Right atrium auricular region (tissue), 2 donors: ENCODE data around the gene CLCN2. TPM values are rescaled to one million over a fixed set of nuclear protein-coding genes. Genes with fewer than 3 reads are reported as not detected.

ENCODE experiments used
- DNase-seq: peaks from one replicate; pipeline ENCODE4 v3.0.0-alpha.2; 2019; ENCODE audit warnings: low spot score
- H3K27ac ChIP-seq, 2 donors: fragments of 200-600 bp; sonication (generic); 1 replicate in 1 of 2; 2 replicates in 1 of 2; pipeline ENCODE4 v1.5.1; 2016 to 2019
- H3K27me3 ChIP-seq, 2 donors: fragments of 200-600 bp; sonication (generic); one replicate each; pipeline versions ENCODE4 v1.5.1 to v1.6.0; 2017 to 2019
- H3K36me3 ChIP-seq: fragments of 200-600 bp; sonication (generic); one replicate; pipeline ENCODE4 v1.5.1; 2016
- H3K4me1 ChIP-seq, 2 donors: fragments of 200-600 bp; sonication (generic); one replicate each; pipeline versions ENCODE4 v1.5.1 to v1.6.0; 2017 to 2019
- H3K4me3 ChIP-seq, 2 donors: fragments of 200-600 bp; sonication (generic); 1 replicate in 1 of 2; 2 replicates in 1 of 2; pipeline ENCODE4 v1.5.1; 2017 to 2019; ENCODE audit warnings: mild to moderate bottlenecking in 1 of 2, moderate library complexity in 1 of 2
- H3K9me3 ChIP-seq, 2 donors: fragments of 200-600 bp; sonication (generic); one replicate each; pipeline ENCODE4 v1.5.1; 2019
- CTCF ChIP-seq, 2 donors: fragments of 200-600 bp; sonication (generic); IDR thresholded peaks; one replicate each; pipeline ENCODE4 v1.5.1; 2019; ENCODE audit warnings: antibody characterized with exemption in 2 of 2
- total RNA-seq, 2 donors: library from RNA; depleted of rRNA; stranded (reverse); fragments of >200 nt; gene quantifications; one replicate each; pipeline ENCODE4 v1.1.0, GENCODE V29; 2016

CLCN2 gene
- total RNA-seq, 2 donors from 2014 or later = 1.3 to 2.7 TPM

- no peak for TF ChIP-seq CTCF (IDR thresholded peaks at IDR 0.05)
- no peak for DNase-seq
- Histone ChIP-seq H3K4me1 (peaks cover 0 to 16% of the 10 kb centered on the region in 2 donors), H3K4me3 (no peak overlapping the region), H3K27ac (no peak overlapping the region), H3K9me3 (no peaks in the 10 kb centered on the region), H3K36me3 (peaks cover 99% of the 10 kb centered on the region), H3K27me3 (no peaks in the 10 kb centered on the region)
Observed at GRCh38 chr3:184325269-184325668, 36.1 kb downstream of the CLCN2 start.

DNA sequence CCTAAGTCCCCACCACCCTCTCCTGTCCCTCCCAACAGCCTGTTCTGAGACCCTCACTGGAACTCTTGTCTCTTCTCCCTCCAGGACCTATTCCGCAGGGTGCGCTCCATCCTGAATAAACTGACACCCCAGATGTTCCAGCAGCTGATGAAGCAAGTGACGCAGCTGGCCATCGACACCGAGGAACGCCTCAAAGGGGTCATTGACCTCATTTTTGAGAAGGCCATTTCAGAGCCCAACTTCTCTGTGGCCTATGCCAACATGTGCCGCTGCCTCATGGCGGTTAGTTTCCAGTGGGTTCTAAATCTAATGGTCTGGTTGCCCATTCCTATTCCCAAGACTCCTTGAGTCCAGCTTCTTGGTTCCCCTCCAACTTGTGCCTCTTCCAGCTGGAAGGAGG lies 37.7 kb downstream of the CLCN2 start:
- TF ChIP-seq CTCF (IDR thresholded peaks at IDR 0.05) = no peak
- H3K4me3 ChIP-seq = no peak overlapping the region
- H3K36me3 ChIP-seq = peaks cover 83% of the 10 kb centered on the region
- H3K27me3 ChIP-seq = no peaks in the 10 kb centered on the region
- H3K9me3 ChIP-seq = no peaks in the 10 kb centered on the region
- H3K27ac ChIP-seq = peak overlapping the region in 1 of 2 donors; percentile 43
- peak; percentile 75 for DNase-seq
- H3K4me1 ChIP-seq = peaks cover 0 to 32% of the 10 kb centered on the region in 2 donors

DNA sequence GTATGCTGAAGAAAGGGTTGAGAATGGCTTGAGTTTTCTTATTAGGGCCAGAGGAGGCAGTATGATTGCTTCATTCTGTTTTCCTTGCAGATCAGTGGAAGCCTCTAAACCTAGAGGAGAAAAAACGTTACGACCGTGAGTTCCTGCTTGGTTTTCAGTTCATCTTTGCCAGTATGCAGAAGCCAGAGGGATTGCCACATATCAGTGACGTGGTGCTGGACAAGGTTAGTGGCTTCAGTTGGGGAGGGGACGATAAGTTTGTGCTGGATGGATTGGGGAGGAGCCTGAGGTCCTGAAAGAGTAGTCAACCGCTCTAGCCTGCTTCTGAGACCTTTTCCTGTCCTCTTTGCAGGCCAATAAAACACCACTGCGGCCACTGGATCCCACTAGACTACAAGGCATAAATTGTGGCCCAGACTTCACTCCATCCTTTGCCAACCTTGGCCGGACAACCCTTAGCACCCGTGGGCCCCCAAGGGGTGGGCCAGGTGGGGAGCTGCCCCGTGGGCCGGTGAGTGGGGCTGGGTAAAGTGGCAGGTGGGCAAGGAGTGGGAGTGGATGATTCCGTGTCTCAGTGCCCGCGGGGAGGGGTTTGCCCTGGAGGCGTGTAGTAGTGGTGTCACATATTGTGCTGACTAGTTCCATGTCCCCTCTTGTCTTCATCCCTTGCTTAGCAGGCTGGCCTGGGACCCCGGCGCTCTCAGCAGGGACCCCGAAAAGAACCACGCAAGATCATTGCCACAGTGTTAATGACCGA lies 38.5 kb downstream of the CLCN2 start:
- H3K36me3 ChIP-seq = peaks cover 76% of the 10 kb centered on the region
- H3K4me3 ChIP-seq = no peak overlapping the region
- TF ChIP-seq CTCF (IDR thresholded peaks at IDR 0.05) = no peak
- no peaks in the 10 kb centered on the region for H3K9me3 ChIP-seq
- peak overlapping the region in 1 of 2 donors; percentile 43 for H3K27ac ChIP-seq
- H3K27me3 ChIP-seq = no peaks in the 10 kb centered on the region
- peak; percentile 85 for DNase-seq
- peaks cover 0 to 38% of the 10 kb centered on the region in 2 donors for H3K4me1 ChIP-seq

DNA sequence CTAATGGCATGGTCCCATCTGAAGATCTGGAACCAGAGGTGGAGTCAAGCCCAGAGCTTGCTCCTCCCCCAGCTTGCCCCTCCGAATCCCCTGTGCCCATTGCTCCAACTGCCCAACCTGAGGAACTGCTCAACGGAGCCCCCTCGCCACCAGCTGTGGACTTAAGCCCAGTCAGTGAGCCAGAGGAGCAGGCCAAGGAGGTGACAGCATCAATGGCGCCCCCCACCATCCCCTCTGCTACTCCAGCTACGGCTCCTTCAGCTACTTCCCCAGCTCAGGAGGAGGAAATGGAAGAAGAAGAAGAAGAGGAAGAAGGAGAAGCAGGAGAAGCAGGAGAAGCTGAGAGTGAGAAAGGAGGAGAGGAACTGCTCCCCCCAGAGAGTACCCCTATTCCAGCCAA lies 39.7 kb downstream of the CLCN2 start:
- peaks cover 74% of the 10 kb centered on the region for H3K36me3 ChIP-seq
- DNase-seq = no peak
- no peak for TF ChIP-seq CTCF (IDR thresholded peaks at IDR 0.05)
- H3K27ac ChIP-seq = peak overlapping the region; percentile 17 to 89
- no peaks in the 10 kb centered on the region for H3K27me3 ChIP-seq
- H3K4me3 ChIP-seq = no peak overlapping the region
- peaks cover 0 to 51% of the 10 kb centered on the region in 2 donors for H3K4me1 ChIP-seq
- no peaks in the 10 kb centered on the region for H3K9me3 ChIP-seq

- Histone ChIP-seq H3K27ac (peak overlapping the region; percentile 89 to 96), H3K9me3 (no peaks in the 10 kb centered on the region), H3K4me1 (peaks cover 0 to 64% of the 10 kb centered on the region in 2 donors), H3K4me3 (peak overlapping the region in 1 of 2 donors; percentile 32), H3K27me3 (no peaks in the 10 kb centered on the region), H3K36me3 (peaks cover 58% of the 10 kb centered on the region)
- TF ChIP-seq CTCF (IDR thresholded peaks at IDR 0.05) = peak in 1 of 2 donors; percentile 10
- DNase-seq = peak; percentile 98
Observed at GRCh38 chr3:184320104-184320445, 41.3 kb downstream of the CLCN2 start.
